Measurements from ENCODE around the gene MYO3B. TPM values are rescaled to one million over a fixed set of nuclear protein-coding genes. Genes with fewer than 3 reads are reported as not detected.

The MYO3B gene
- total and polyA plus RNA-seq, 2 of the 8 experiments (the other 6 are each of a cell fraction or from before 2014, with no cell fraction given): 0.17 to 0.19 TPM

DNA sequence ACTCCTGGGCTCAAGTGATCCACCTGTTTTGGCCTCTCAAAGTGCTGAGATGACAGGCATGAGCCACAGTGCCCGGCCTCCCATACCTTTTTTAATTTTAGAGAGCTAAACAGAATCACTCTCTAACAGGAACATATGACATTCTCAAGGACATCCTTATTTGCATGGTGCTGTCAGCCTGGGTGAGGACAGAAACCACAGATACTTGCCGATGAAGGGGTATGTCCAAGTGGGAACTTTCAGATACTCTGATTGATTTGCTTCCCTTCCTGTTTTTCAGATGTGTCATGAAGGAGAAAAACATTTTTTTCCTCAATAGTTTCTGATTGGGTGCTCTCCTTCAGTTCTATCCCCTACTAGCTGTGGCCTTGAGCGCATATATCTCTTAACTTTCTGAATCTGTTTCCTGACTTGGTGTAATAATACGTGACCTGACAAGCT, 49.6 kb downstream of the MYO3B start (continued):
- TF ChIP-seq SAP30 (IDR thresholded peaks at IDR 0.05; ENCODE audit: insufficient read depth, insufficient replicate concordance, low read length): no peak
- no peak for TF ChIP-seq TAF1 (IDR thresholded peaks at IDR 0.05; ENCODE audit: low read depth, low read length)
- TF ChIP-seq, protein P1, sequence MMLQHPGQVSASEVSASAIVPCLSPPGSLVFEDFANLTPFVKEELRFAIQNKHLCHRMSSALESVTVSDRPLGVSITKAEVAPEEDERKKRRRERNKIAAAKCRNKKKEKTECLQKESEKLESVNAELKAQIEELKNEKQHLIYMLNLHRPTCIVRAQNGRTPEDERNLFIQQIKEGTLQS (IDR thresholded peaks at IDR 0.05; ENCODE audit: insufficient read depth, low read depth, low read length): no peak
- no peak for TF ChIP-seq TEAD4 (IDR thresholded peaks at IDR 0.05; ENCODE audit: low read depth, low read length)
- no peak for TF ChIP-seq YY1 (IDR thresholded peaks at IDR 0.05; ENCODE audit: low read depth, low read length)
- TF ChIP-seq CHD1 (IDR thresholded peaks at IDR 0.05; ENCODE audit: low read depth, low read length): no peak
- TF ChIP-seq SP4 (IDR thresholded peaks at IDR 0.05; ENCODE audit: low read length): no peak
